OCI-LY7 (cell line): Measurements from ENCODE around the gene WDR18. TPM values are rescaled to one million over a fixed set of nuclear protein-coding genes. Genes with fewer than 3 reads are reported as not detected.

Experiments used
- BruUV-seq: library from RNA; stranded (reverse); fragments of 400-500 nt; replicated peaks from 2 replicates; lab custom pipeline; 2021; lab: Mats Ljungman, UMichigan
- CTCF ChIA-PET: fragments of 300-600 bp; sonication (Branson Sonifier 250); formaldehyde crosslinking; loops from one replicate; lab custom pipeline; 2022; ENCODE audit warnings: antibody characterized with exemption; ENCODE audit not compliant: unreplicated experiment; lab: Charles Lee
- POLR2A ChIA-PET: fragments of 300-600 bp; sonication (Branson Sonifier 250); formaldehyde crosslinking; loops from one replicate; lab custom pipeline; 2022; ENCODE audit warnings: antibody characterized with exemption; lab: Charles Lee
- DNase-seq: peaks from one replicate; pipeline ENCODE4 v3.0.0-alpha.2; 2015; ENCODE audit warnings: low spot score
- H2AFZ ChIP-seq: fragments of 200-600 bp; sonication (generic), shearing (Covaris generic); 2 replicates; pipeline ENCODE4 v1.6.1; 2014; ENCODE audit warnings: mild to moderate bottlenecking, antibody characterized with exemption, low read length, moderate library complexity
- H3K27ac ChIP-seq: fragments of 200-600 bp; sonication (generic); 2 replicates; pipeline ENCODE4 v1.5.1; 2014; ENCODE audit warnings: mixed run types, low read depth, mild to moderate bottlenecking, moderate library complexity, low read length, inconsistent platforms; ENCODE audit not compliant: poor library complexity, severe bottlenecking
- H3K36me3 ChIP-seq: fragments of 200-600 bp; sonication (generic); 2 replicates; pipeline ENCODE4 v1.6.1; 2014; ENCODE audit warnings: mild to moderate bottlenecking, antibody characterized with exemption, low read length, moderate library complexity, mixed read lengths; ENCODE audit not compliant: insufficient read depth
- H3K4me1 ChIP-seq: fragments of 200-600 bp; sonication (generic); 2 replicates; pipeline ENCODE4 v1.5.1; 2014; ENCODE audit warnings: mild to moderate bottlenecking, low read length; ENCODE audit not compliant: insufficient read depth, poor library complexity, severe bottlenecking
- H3K4me2 ChIP-seq: fragments of 200-600 bp; sonication (generic); 2 replicates; pipeline ENCODE4 v1.6.1; 2014; ENCODE audit warnings: mild to moderate bottlenecking, low read length
- H3K4me3 ChIP-seq: fragments of 200-600 bp; sonication (generic); 2 replicates; pipeline ENCODE4 v1.5.1; 2014; ENCODE audit warnings: mild to moderate bottlenecking, low read depth, low read length; ENCODE audit not compliant: poor library complexity, severe bottlenecking
- H3K79me2 ChIP-seq: fragments of 200-600 bp; sonication (generic); 2 replicates; pipeline ENCODE4 v1.6.1; 2016; ENCODE audit warnings: low read depth, mild to moderate bottlenecking, low read length, moderate library complexity, mixed read lengths; ENCODE audit not compliant: insufficient read depth
- H3K9me2 ChIP-seq: fragments of 200-600 bp; sonication (generic); 2 replicates; pipeline ENCODE4 v1.6.1; 2016; ENCODE audit warnings: mild to moderate bottlenecking, low read length, mixed read lengths; ENCODE audit not compliant: insufficient read depth
- H3K9me3 ChIP-seq: fragments of 200-600 bp; sonication (generic); 2 replicates; pipeline ENCODE4 v1.6.1; 2014; ENCODE audit warnings: mild to moderate bottlenecking, mixed run types, low read length, mixed read lengths
- H4K20me1 ChIP-seq: fragments of 200-600 bp; sonication (generic); 2 replicates; pipeline ENCODE4 v1.6.1; 2014; ENCODE audit warnings: mild to moderate bottlenecking, antibody characterized with exemption, low read length, moderate library complexity, mixed read lengths; ENCODE audit not compliant: insufficient read depth
- EZH2phosphoT487 ChIP-seq: fragments of 200-600 bp; sonication (generic); IDR thresholded peaks from 2 replicates; pipeline ENCODE4 v1.6.1; 2018; ENCODE audit warnings: low read depth, borderline replicate concordance, mild to moderate bottlenecking, mixed run types, antibody characterized with exemption, low read length, moderate library complexity, mixed read lengths
- intact Hi-C: fragments of 100-400 bp; cut with micrococcal nuclease; formaldehyde crosslinking; loops from one replicate; pipeline ENCODE4 v1.10.0; 2022; ENCODE audit not compliant: unreplicated experiment
- total RNA-seq, 2 experiments: library from RNA; depleted of rRNA in 1 of 2; stranded (reverse); fragments of >200 nt in 1 of 2; shearing (Covaris generic) in 1 of 2; gene quantifications; 2 replicates each; pipeline ENCODE4 v1.2.3, GENCODE V29; 2014 to 2022
- TF ChIP-seq, protein P1 (sequence below): fragments of 200-600 bp; sonication (generic); conservative IDR thresholded peaks from 2 replicates; pipeline ENCODE4 v1.5.1; 2014; ENCODE audit warnings: mild to moderate bottlenecking, antibody characterized with exemption, low read length, moderate library complexity, mixed read lengths

Gene WDR18
- total RNA-seq, 2 experiments from 2014 or later, result 51.4 to 74.7 TPM

DNA sequence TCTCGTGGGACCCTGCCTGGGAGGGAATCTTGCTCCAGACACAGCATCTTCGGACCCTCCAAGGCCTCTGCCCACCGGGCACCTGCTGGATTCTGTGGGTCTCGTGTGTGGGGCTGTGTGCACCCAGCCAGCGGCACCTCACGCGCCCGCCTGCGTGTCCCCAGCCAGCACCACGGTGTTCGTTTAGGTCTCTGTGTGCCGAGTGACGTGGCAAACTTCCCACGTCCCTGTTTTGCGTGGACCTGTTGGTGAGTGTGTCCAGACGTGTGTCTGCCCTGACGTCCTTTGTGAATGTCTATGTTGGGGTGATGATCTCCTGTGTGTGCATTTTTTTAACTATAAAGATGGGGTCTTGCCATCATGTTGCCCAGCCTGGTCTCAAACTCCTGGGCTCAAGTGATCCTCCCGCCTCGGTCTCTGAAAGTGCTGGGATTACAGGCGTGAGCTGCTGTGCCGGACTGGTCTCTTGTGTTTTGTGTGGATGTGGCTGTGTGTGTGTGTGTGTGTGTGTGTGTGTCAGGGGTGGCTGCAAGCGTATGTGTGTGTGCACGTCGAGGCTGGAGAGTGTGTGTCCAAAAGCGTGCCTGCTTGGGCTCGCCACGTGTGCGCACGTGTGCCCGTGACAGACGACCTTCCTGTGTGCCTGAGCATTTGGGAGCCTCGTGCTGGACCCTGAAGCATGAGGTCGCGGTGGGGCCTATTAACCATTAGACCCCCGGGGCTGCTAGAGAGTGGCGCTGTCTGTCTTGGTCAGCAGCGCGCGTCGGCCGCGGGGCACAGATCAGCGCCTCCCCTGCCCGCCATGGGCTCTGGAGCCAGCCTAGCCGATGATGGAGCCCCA, 42.6 kb upstream of the WDR18 start:
- Histone ChIP-seq H3K4me2 (no peak overlapping the region), H3K27ac (no peak overlapping the region), H3K4me3 (no peak overlapping the region), H4K20me1 (no peaks in the 10 kb centered on the region), H3K4me1 (no peaks in the 10 kb centered on the region), H2AFZ (no peak overlapping the region), H3K36me3 (no peaks in the 10 kb centered on the region), H3K79me2 (no peaks in the 10 kb centered on the region), H3K9me3 (no peaks in the 10 kb centered on the region), H3K9me2 (no peaks in the 10 kb centered on the region)
- intact Hi-C loops, result no loop called here
- DNase-seq, result no peak
- BruUV-seq, result no TSS peak
- no peak for TF ChIP-seq EZH2phosphoT487
- TF ChIP-seq, protein P1, sequence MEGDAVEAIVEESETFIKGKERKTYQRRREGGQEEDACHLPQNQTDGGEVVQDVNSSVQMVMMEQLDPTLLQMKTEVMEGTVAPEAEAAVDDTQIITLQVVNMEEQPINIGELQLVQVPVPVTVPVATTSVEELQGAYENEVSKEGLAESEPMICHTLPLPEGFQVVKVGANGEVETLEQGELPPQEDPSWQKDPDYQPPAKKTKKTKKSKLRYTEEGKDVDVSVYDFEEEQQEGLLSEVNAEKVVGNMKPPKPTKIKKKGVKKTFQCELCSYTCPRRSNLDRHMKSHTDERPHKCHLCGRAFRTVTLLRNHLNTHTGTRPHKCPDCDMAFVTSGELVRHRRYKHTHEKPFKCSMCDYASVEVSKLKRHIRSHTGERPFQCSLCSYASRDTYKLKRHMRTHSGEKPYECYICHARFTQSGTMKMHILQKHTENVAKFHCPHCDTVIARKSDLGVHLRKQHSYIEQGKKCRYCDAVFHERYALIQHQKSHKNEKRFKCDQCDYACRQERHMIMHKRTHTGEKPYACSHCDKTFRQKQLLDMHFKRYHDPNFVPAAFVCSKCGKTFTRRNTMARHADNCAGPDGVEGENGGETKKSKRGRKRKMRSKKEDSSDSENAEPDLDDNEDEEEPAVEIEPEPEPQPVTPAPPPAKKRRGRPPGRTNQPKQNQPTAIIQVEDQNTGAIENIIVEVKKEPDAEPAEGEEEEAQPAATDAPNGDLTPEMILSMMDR, result no peak
- ChIA-PET CTCF (no interaction called here), POLR2A (no interaction called here)

DNA sequence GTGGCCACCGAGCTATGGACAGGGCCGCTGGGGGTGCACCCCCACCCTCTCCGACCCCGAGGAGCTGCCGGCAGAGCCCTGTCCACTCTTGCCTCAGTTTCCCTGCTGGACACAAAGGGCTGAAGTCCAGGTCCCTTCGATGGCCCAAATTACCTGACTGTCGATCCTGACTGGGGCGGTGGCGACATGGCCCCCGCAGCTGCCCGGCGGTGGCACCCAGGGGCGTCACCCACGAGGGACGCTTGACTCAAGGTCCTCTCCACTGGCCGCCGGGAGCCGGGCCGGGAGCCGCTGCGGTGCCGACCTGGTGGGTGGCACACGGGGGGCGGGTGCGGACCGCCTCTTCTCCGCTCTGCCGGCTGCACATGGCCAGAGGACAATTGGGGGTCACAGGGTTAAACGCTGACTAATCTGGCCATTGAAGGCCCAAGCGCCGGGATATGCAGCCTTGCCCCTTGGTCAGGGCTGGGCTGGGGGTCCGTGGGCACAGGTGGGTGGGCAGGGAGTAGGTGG, 42.0 kb upstream of the WDR18 start:
- TF ChIP-seq EZH2phosphoT487, result no peak
- TF ChIP-seq, protein P1, result no peak
- Histone ChIP-seq H3K36me3 (no peaks in the 10 kb centered on the region), H2AFZ (no peak overlapping the region), H3K79me2 (no peaks in the 10 kb centered on the region), H3K9me3 (no peaks in the 10 kb centered on the region), H3K4me3 (no peak overlapping the region), H3K27ac (no peak overlapping the region), H3K4me2 (no peak overlapping the region), H3K4me1 (peaks cover 4% of the 10 kb centered on the region), H4K20me1 (no peaks in the 10 kb centered on the region), H3K9me2 (no peaks in the 10 kb centered on the region)
- ChIA-PET POLR2A (no interaction called here), CTCF (no interaction called here)
- intact Hi-C loops, result no loop called here
- DNase-seq, result no peak
- no TSS peak for BruUV-seq
